K562 (cell line): ENCODE measurements around the gene NKG7. TPM values are rescaled to one million over a fixed set of nuclear protein-coding genes. Genes with fewer than 3 reads are reported as not detected.

Experiments
- ATAC-seq: fragments of 200-7000 bp; cut with Tn5 transposase; 3 replicates; pipeline ENCODE4 v1.9.1; 2020; ENCODE audit warnings: moderate library complexity
- BruUV-seq: library from RNA; stranded (reverse); fragments of 400-500 nt; replicated peaks from 2 replicates; lab custom pipeline; 2021; lab: Mats Ljungman, UMichigan
- CTCF ChIA-PET: fragments of 300-600 bp; formaldehyde crosslinking; extraction: SDS; loops from one replicate; lab custom pipeline; 2021; ENCODE audit warnings: low intra/inter-chr PET ratio; lab: Yijun Ruan, JAX
- POLR2A ChIA-PET: fragments of 300-600, 350-650 bp; sonication (Branson Sonifier 250); formaldehyde crosslinking; extraction: SDS; loops from one replicate; lab custom pipeline; 2021; ENCODE audit warnings: antibody characterized with exemption, inconsistent platforms; lab: Yijun Ruan, JAX
- DNase-seq, 4 experiments: peaks; one replicate each; pipeline versions ENCODE4 v3.0.0 to v3.0.0-alpha.2; 2011 to 2018; ENCODE audit warnings: low spot score in 3 of 4, mixed read lengths in 3 of 4; ENCODE audit errors: extremely low read depth in 1 of 4
- FAIRE-seq: peaks from 2 replicates; lab custom pipeline; 2011; peaks lifted over from hg19 to GRCh38; lab: Jason Lieb, UNC
- H2AFZ ChIP-seq: 2 replicates; pipeline ENCODE4 v1.6.0; 2011; ENCODE audit warnings: low read depth, low read length, control low read depth, inconsistent platforms
- H3K27ac ChIP-seq: fragments of 200-600 bp; 3 replicates; pipeline ENCODE4 v1.8.0; 2011; ENCODE audit warnings: low read depth, mild to moderate bottlenecking, control low read depth, inconsistent platforms, low read length, moderate library complexity, mixed read lengths; ENCODE audit errors: extremely low read depth
- H3K27me3 ChIP-seq, 2 experiments: fragments of 300-600 bp in 1 of 2; 2 replicates in 1 of 2; 3 replicates in 1 of 2; pipeline versions ENCODE4 v1.6.0 to v1.8.0; 2011; ENCODE audit warnings: inconsistent platforms in 2 of 2, low read length in 2 of 2, mild to moderate bottlenecking in 1 of 2, mixed read lengths in 1 of 2, moderate library complexity in 1 of 2; ENCODE audit not compliant: control insufficient read depth in 2 of 2, insufficient read depth in 2 of 2
- H3K36me3 ChIP-seq: fragments of 300-600 bp; 3 replicates; pipeline ENCODE4 v1.8.0; 2011; ENCODE audit warnings: mild to moderate bottlenecking, low read length, inconsistent platforms; ENCODE audit not compliant: control insufficient read depth, insufficient read depth
- H3K4me1 ChIP-seq, 2 experiments: fragments of 200-600 bp in 1 of 2; replicated peaks in 1 of 2; 2 replicates in 1 of 2; 3 replicates in 1 of 2; pipeline versions ENCODE4 v1.5.1 to v1.8.0; 2011; ENCODE audit warnings: inconsistent platforms in 2 of 2, low read length in 2 of 2, mild to moderate bottlenecking in 1 of 2, mixed read lengths in 1 of 2, moderate library complexity in 1 of 2; ENCODE audit not compliant: control insufficient read depth in 2 of 2, insufficient read depth in 2 of 2
- H3K4me2 ChIP-seq: 2 replicates; pipeline ENCODE4 v1.6.1; 2011; ENCODE audit warnings: low read length, control low read depth, inconsistent platforms, mixed read lengths; ENCODE audit not compliant: insufficient read depth
- H3K4me3 ChIP-seq: fragments of 200-600 bp; sonication (generic), shearing (Covaris generic); 2 replicates; pipeline ENCODE4 v1.5.1; 2016; ENCODE audit warnings: control low read depth, inconsistent platforms
- H3K79me2 ChIP-seq: fragments of 200-600 bp; 3 replicates; pipeline ENCODE4 v1.8.0; 2011; ENCODE audit warnings: low read length, inconsistent platforms; ENCODE audit not compliant: control insufficient read depth, insufficient read depth
- H3K9ac ChIP-seq, 2 experiments: 2 replicates each; pipeline versions ENCODE4 v1.6.0 to v1.6.1; 2011; ENCODE audit warnings: low read depth in 2 of 2, low read length in 2 of 2, control low read depth in 1 of 2, inconsistent platforms in 1 of 2, mild to moderate bottlenecking in 1 of 2, mixed read lengths in 1 of 2; ENCODE audit not compliant: insufficient read depth in 1 of 2
- H3K9me1 ChIP-seq: one replicate; pipeline ENCODE4 v1.6.0; 2011; ENCODE audit warnings: inconsistent platforms, mild to moderate bottlenecking, low read length, moderate library complexity; ENCODE audit not compliant: control insufficient read depth, insufficient read depth
- H3K9me3 ChIP-seq: replicated peaks from 2 replicates; pipeline ENCODE4 v1.5.1; 2011; ENCODE audit warnings: low read depth, low read length, inconsistent platforms; ENCODE audit not compliant: control insufficient read depth, insufficient read depth
- H4K20me1 ChIP-seq: replicated peaks from 2 replicates; pipeline ENCODE4 v1.6.1; 2011; ENCODE audit warnings: low read length, inconsistent platforms, mixed read lengths; ENCODE audit not compliant: control insufficient read depth, insufficient read depth
- ARID3B ChIP-seq: fragments of 250-450 bp; sonication (Bioruptor Pico); IDR thresholded peaks from 2 replicates; pipeline ENCODE4 v1.4.0; 2020; ENCODE audit warnings: borderline replicate concordance
- BCL6 ChIP-seq: fragments of 250-450 bp; sonication (Bioruptor Pico); IDR thresholded peaks from 2 replicates; pipeline ENCODE4 v1.4.0; 2020
- CXXC5 ChIP-seq: fragments of 250-450 bp; sonication (Bioruptor Pico); IDR thresholded peaks from 2 replicates; pipeline ENCODE4 v1.8.0; 2022; ENCODE audit warnings: inconsistent platforms, mild to moderate bottlenecking, moderate library complexity
- ETV1 ChIP-seq: fragments of 450-650 bp; conservative IDR thresholded peaks from 2 replicates; pipeline ENCODE4 v1.6.1; 2016; ENCODE audit warnings: missing genetic modification characterization, control low read depth, low read depth, missing compliant biosample characterization
- ETV5 ChIP-seq: sonication (generic); formaldehyde crosslinking; IDR thresholded peaks from 2 replicates; pipeline ENCODE4 v1.4.0; 2020; ENCODE audit warnings: low read depth, mild to moderate bottlenecking, missing genetic modification reagents
- HDGF ChIP-seq: fragments of 450-650 bp; IDR thresholded peaks from 2 replicates; pipeline ENCODE4 v1.6.1; 2016
- LARP7 ChIP-seq: fragments of 450-650 bp; IDR thresholded peaks from 2 replicates; pipeline ENCODE4 v1.6.1; 2016
- MAFF ChIP-seq: IDR thresholded peaks from 2 replicates; pipeline ENCODE4 v1.6.1; 2012; ENCODE audit warnings: low read length, improper control_type of control experiment
- MBD1 ChIP-seq: fragments of 250-450 bp; sonication (Bioruptor Pico); IDR thresholded peaks from 2 replicates; pipeline ENCODE4 v1.8.0; 2022; ENCODE audit warnings: inconsistent platforms
- MCM7 ChIP-seq, 2 experiments: fragments of 450-650 bp; IDR thresholded peaks; 2 replicates each; pipeline ENCODE4 v1.6.1; 2016 to 2018
- NFATC3 ChIP-seq: fragments of 450-650 bp; IDR thresholded peaks from 2 replicates; pipeline ENCODE4 v1.6.1; 2017; ENCODE audit warnings: mild to moderate bottlenecking
- RBM22 ChIP-seq: fragments of 200-400 bp; formaldehyde crosslinking; IDR thresholded peaks from 2 replicates; pipeline ENCODE4 v1.6.1; 2018; ENCODE audit warnings: low read length, low read depth; ENCODE audit not compliant: poor library complexity, severe bottlenecking
- SUPT5H ChIP-seq: fragments of 450-650 bp; IDR thresholded peaks from 2 replicates; pipeline ENCODE4 v1.6.1; 2016
- TAF1 ChIP-seq: IDR thresholded peaks from 2 replicates; pipeline ENCODE4 v1.6.1; 2011; ENCODE audit warnings: mild to moderate bottlenecking, low read length, moderate library complexity; ENCODE audit not compliant: insufficient read depth, control insufficient read depth, severe bottlenecking; ENCODE audit errors: extremely low read depth
- ZNF311 ChIP-seq: fragments of 250-450 bp; sonication (Bioruptor Pico); IDR thresholded peaks from 2 replicates; pipeline ENCODE4 v1.4.0; 2020; ENCODE audit warnings: mild to moderate bottlenecking, moderate library complexity
- ZNF561 ChIP-seq: fragments of 450-650 bp; formaldehyde crosslinking; conservative IDR thresholded peaks from 2 replicates; pipeline ENCODE4 v1.4.0; 2020; ENCODE audit warnings: mild to moderate bottlenecking, moderate library complexity
- ZNF778 ChIP-seq: fragments of 450-650 bp; formaldehyde crosslinking; IDR thresholded peaks from 2 replicates; pipeline ENCODE4 v1.4.0; 2020; ENCODE audit warnings: mild to moderate bottlenecking, moderate library complexity
- WGBS: fragments of 100-300 bp; shearing (Covaris generic); methylation state at CpG from one replicate; pipeline ENCODE4 v1.1.6; 2016; ENCODE audit warnings: low coverage, mixed read lengths; ENCODE audit not compliant: insufficient coverage; ENCODE audit errors: missing lambda C conversion rate; 5-methylcytosine and 5-hydroxymethylcytosine counted together
- in situ Hi-C: fragments of 300-500 bp; cut with MboI; formaldehyde crosslinking; loops from 4 replicates; pipeline ENCODE4 v1.15.0; 2018; ENCODE audit warnings: inconsistent platforms, mixed read lengths
- intact Hi-C: fragments of 100-400 bp; cut with micrococcal nuclease; formaldehyde crosslinking; loops from 2 replicates; pipeline ENCODE4 v1.14.2; 2022
- polyA plus RNA-seq, 8 experiments: library from polyadenylated mRNA; depleted of rRNA in 4 of 8; stranded (reverse) in 5 of 8; unstranded in 3 of 8; fragments of >200 nt; fragmentation: Nextera tagmentation in 2 of 8; fragmentation: Illumina TruSeq in 1 of 8; extraction: Ambion mirVana in 2 of 8; extraction: Trizol in 1 of 8; gene quantifications; 2 replicates each; pipeline versions ENCODE4 v1.2.1 to v1.2.3, GENCODE V29; 2011 to 2014; ENCODE audit warnings: inconsistent platforms in 1 of 8, missing spikeins in 1 of 8
- total RNA-seq, 7 experiments: library from RNA; depleted of rRNA in 6 of 7; stranded (reverse); fragments of >200 nt in 6 of 7; fragmentation: Illumina TruSeq in 2 of 7; extraction: Trizol in 2 of 7; gene quantifications; 2 replicates each; pipeline versions ENCODE4 v1.2.1 to v1.2.3, GENCODE V29; 2011 to 2021; ENCODE audit warnings: low replicate concordance in 1 of 7

NKG7 gene
- total and polyA plus RNA-seq, 9 of the 15 experiments (the other 6 are each of a cell fraction or from before 2014, with no cell fraction given), result 0.30 to 0.70 (median 0.51) TPM; not detected in 2

GRCh38 chr19:51418707-51419106 is 46.3 kb upstream of the NKG7 start:
- POLR2A ChIA-PET, result interaction anchor here (0.8 to 1.9 kb wide), 3 partner anchors 11 to 238 kb away, joined by 3 to 6 read pairs (median 5); no protein-coding TSS in a partner anchor

More at GRCh38 chr19:51418707-51419106, 46.3 kb upstream of the NKG7 start:
- CTCF ChIA-PET, result no interaction called here
- H3K4me2 ChIP-seq, result no peak overlapping the region
- H3K79me2 ChIP-seq, result no peaks in the 10 kb centered on the region
- H3K9me3 ChIP-seq, result no peaks in the 10 kb centered on the region
- no peak for FAIRE-seq
- in situ Hi-C loops, result no loop called here
- intact Hi-C loops, result no loop called here
- TF ChIP-seq MBD1 (CRISPR knock-in tag), result no peak
- no peak for TF ChIP-seq ETV5 (CRISPR knock-in tag)
- no peak for TF ChIP-seq ZNF561 (CRISPR knock-in tag)
- no peak for TF ChIP-seq HDGF
- no peak for TF ChIP-seq NFATC3
- no peak for TF ChIP-seq ZNF778 (CRISPR knock-in tag)
- TF ChIP-seq ARID3B (CRISPR knock-in tag), result no peak
- no peak for TF ChIP-seq BCL6 (CRISPR knock-in tag)
- TF ChIP-seq SUPT5H, result no peak
- TF ChIP-seq CXXC5 (CRISPR knock-in tag), result no peak
- TF ChIP-seq RBM22, result no peak
- no peak for TF ChIP-seq MCM7 (IDR thresholded peaks at IDR 0.05)
- no peak for TF ChIP-seq TAF1
- TF ChIP-seq ZNF311 (CRISPR knock-in tag), result no peak
- no peak for TF ChIP-seq MAFF
- no peak for TF ChIP-seq LARP7
- no peak for TF ChIP-seq ETV1 (tag)
- H3K4me3 ChIP-seq, result no peak overlapping the region
- H3K27me3 ChIP-seq, result no peaks in the 10 kb centered on the region
- H3K9ac ChIP-seq, result no peak overlapping the region
- no peaks in the 10 kb centered on the region for H3K36me3 ChIP-seq
- WGBS, result 53% methylated on average over 2 of the region's 2 CpGs
- H3K9me1 ChIP-seq, result no peaks in the 10 kb centered on the region
- no peaks in the 10 kb centered on the region for H4K20me1 ChIP-seq
- no peak overlapping the region for H2AFZ ChIP-seq
- H3K4me1 ChIP-seq, result peaks cover 9 to 36% of the 10 kb centered on the region in 2 experiments
- no peak overlapping the region for H3K27ac ChIP-seq
- no TSS peak for BruUV-seq
- DNase-seq, result no peak
- ATAC-seq, result no peak
